GM18909 (cell line): ENCODE data around the gene XRCC2.

ENCODE experiments used
- ATAC-seq: cut with Tn5 transposase; IDR thresholded peaks from one replicate; pipeline ENCODE4 v1.9.1; 2021; ENCODE audit warnings: mild to moderate bottlenecking; ENCODE audit not compliant: unreplicated experiment, poor library complexity

Gene XRCC2

DNA sequence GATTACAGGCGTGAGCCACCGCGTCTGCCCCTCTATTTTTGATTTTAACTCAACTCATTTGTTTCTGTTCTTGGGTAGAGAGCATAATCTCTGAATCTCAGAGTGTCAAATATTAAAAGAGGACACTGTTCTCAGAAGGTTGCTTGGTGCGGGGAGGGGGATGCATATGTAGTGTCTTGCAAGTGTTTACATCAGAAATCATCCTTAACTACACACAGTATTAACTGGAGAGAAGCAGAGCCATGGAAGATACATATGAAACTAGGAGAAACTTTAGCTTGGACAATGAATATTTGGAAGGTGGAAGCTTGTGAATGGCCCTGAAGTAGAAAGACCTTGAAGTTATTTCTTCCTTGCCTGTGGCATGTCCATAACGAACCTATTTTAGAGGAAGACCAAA lies 57.5 kb downstream of the XRCC2 start:
- ATAC-seq: no peak

DNA sequence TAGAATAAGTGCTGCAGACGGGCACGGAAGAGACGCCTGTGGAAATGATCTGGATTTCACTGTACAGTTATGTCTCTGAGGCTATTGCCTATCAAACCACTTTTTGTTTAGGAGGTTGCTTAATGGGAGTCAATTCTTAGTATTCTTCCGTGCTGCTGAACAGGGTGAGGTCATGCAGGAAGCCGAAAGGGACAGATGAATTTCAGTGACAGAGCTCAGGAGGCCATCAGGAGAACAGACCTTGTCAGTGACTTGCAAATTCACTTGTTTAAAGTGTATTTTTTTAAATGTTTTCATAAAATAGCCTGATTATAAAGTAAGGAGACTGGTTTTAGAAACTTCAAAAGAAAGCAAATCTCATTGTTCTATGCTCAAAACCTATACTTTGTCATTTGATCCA lies 58.9 kb downstream of the XRCC2 start:
- no peak for ATAC-seq

- no peak for ATAC-seq
Measured at GRCh38 chr7:152615031-152615741, 60.8 kb downstream of the XRCC2 start.

- no peak for ATAC-seq
Measured at GRCh38 chr7:152608656-152609055, 67.3 kb downstream of the XRCC2 start.

DNA sequence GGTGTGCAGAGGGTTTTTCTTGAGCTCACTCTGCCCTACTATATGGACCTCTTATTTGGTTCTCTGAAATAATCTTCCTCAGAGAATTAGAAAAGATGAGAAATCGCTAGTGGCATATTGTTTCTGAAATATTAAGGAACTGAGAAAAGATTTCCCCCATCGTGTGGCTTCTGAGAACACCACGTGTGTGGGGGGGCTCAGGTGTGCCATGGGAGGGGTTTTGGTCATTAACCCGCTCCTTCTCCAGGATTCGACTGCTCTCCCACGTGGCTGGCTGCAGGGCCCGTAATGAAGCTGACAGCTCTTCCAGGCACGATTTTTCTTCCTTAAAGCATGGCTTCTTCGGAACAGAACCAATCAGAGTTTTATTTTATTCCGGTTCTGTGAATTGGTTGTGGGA lies 67.7 kb downstream of the XRCC2 start:
- ATAC-seq: no peak

DNA sequence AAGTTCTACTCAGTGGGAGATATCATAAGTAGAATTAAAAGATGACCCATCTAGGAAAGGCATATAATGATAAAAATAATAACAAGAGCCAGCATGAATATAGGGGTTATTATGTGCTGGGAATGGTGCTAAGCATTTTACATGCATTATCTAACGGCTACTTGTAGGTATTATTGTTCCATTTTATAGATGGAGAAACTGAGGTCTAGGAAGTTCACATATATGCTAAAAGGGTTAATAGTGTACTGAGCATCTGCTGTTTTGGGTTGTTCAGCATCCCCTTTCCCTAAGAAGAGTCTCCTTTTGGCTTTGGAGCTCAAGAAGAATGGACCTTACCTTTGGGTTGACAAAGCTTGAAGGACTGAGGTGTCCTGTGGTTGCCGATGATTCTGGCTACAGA lies 68.9 kb downstream of the XRCC2 start:
- no peak for ATAC-seq

GRCh38 chr7:152602962-152603361 lies 73.0 kb downstream of the XRCC2 start:
- no peak for ATAC-seq

DNA sequence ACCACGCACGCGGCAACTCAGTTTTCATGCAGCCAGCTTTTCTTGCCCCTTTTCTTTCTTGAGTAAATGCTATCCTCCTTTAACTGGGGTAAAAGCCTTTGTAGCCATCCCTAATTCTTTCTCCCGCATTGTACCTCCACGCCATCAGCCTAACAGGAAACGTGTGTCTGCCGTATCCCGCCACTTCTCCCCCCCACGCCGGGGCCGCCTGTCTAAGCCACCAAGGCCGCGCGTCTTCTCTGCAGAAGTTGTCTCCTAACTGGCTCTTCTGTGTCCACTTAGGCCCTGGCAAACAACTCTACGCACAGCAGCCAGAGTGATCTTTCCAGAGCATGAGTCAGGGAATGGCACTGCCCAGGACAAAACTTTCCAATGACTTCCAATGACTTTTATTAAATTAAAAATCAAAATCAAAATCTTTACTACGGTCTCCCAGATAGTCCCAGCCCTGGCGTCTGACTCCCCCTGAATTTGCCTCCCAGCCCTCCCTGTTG lies 74.6 kb downstream of the XRCC2 start:
- no peak for ATAC-seq

GRCh38 chr7:152600266-152600665 lies 75.7 kb downstream of the XRCC2 start:
- ATAC-seq: no peak

DNA sequence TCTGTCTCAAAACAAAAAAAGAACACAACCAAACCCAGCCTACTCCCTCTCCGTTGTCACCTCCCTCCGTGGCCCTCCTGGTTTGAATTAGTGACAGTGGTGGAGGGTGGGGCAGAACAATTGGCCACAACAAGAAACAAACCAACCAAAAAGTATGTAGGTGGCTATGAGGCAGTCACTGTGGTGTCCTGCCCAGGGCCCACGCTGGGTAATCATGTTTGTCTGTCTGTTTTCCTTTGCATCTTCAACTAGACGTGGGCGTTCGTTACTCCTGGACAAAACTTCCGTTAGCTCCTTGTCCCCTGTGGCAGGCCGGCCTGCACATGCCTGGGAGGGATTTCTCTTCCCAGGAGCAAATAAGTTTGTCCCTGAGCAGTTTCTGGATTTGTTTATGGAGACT lies 78.4 kb downstream of the XRCC2 start:
- no peak for ATAC-seq

DNA sequence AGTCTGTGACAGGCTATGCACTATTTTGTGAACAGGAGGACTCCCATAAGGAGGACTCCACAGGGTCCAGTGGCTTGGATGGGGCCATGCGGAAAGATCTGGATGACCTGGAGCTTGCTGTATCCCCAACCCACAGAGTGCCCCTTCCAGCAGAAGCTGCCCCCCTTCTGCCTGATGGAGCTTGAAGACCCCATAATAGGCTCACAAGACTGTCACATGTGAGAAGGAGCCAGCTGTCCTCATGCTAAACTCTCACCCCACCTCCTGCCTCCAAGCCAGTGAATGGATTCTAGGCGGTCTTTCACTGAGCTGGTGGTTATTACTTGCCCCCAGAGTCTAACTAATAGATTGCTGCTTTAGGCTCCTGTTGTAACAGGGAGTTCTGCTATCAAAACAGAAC lies 79.1 kb downstream of the XRCC2 start:
- no peak for ATAC-seq
